ENCODE results near the gene NFIC. TPM values are rescaled to one million over a fixed set of nuclear protein-coding genes. Genes with fewer than 3 reads are reported as not detected.
A peak's percentile ranks its signal among the peaks of the same experiment; 100 is the strongest.
"Not testable (repeated sequence)": the region's sequence is repeated elsewhere in the genome, so short reads cannot be mapped to it uniquely, and the experiment has no call there.

The NFIC gene
- total RNA-seq, 2 donors from 2014 or later = 111 to 196 TPM

GRCh38 chr19:3373971-3374368 is 7.6 kb downstream of the NFIC start:
- TF ChIP-seq CTCF (IDR thresholded peaks at IDR 0.05) = no peak
- H3K27ac ChIP-seq = peak overlapping the region; percentile 98 to 99
- no peak for DNase-seq (ENCODE audit: low spot score)
- peaks cover 0 to 77% of the 10 kb centered on the region in 2 donors for H3K4me1 ChIP-seq
- no peaks in the 10 kb centered on the region for H3K9me3 ChIP-seq
- H3K4me3 ChIP-seq = no peak overlapping the region
- no peaks in the 10 kb centered on the region for H3K27me3 ChIP-seq
- H3K36me3 ChIP-seq = no peaks in the 10 kb centered on the region

GRCh38 chr19:3374369-3375112 is 8.2 kb downstream of the NFIC start:
- Histone ChIP-seq H3K4me3 (peak overlapping the region in 1 of 2 donors; percentile 30), H3K36me3 (no peaks in the 10 kb centered on the region), H3K4me1 (peaks cover 0 to 74% of the 10 kb centered on the region in 2 donors), H3K27me3 (no peaks in the 10 kb centered on the region), H3K27ac (peak overlapping the region; percentile 98 to 99), H3K9me3 (no peaks in the 10 kb centered on the region)
- DNase-seq (ENCODE audit: low spot score) = peak; percentile 80
- TF ChIP-seq CTCF (IDR thresholded peaks at IDR 0.05) = no peak

- peak; percentile 97 for DNase-seq (ENCODE audit: low spot score)
- no peak for TF ChIP-seq CTCF (IDR thresholded peaks at IDR 0.05)
- Histone ChIP-seq H3K4me1 (peaks cover 0 to 67% of the 10 kb centered on the region in 2 donors), H3K36me3 (no peaks in the 10 kb centered on the region), H3K27ac (peak overlapping the region; percentile 98 to 99), H3K4me3 (peak overlapping the region in 1 of 2 donors; percentile 30), H3K9me3 (no peaks in the 10 kb centered on the region), H3K27me3 (no peaks in the 10 kb centered on the region)
Measured at GRCh38 chr19:3375221-3376090, 9.1 kb downstream of the NFIC start.

GRCh38 chr19:3376091-3376455 is 9.7 kb downstream of the NFIC start:
- H3K27me3 ChIP-seq; H3K9me3 ChIP-seq; DNase-seq (ENCODE audit: low spot score); H3K36me3 ChIP-seq: not testable (repeated sequence)
- Histone ChIP-seq H3K27ac (peak overlapping the region; percentile 98 to 99), H3K4me3 (peak overlapping the region in 1 of 2 donors; percentile 30), H3K4me1 (peaks cover 0 to 67% of the 10 kb centered on the region in 2 donors)

- H3K9me3 ChIP-seq = no peaks in the 10 kb centered on the region
- peaks cover 22% of the 10 kb centered on the region for H3K36me3 ChIP-seq
- DNase-seq (ENCODE audit: low spot score) = no peak
- TF ChIP-seq CTCF (IDR thresholded peaks at IDR 0.05) = no peak
- H3K4me3 ChIP-seq = no peak overlapping the region
- peak overlapping the region; percentile 98 to 99 for H3K27ac ChIP-seq
- peaks cover 0 to 72% of the 10 kb centered on the region in 2 donors for H3K4me1 ChIP-seq
- H3K27me3 ChIP-seq = no peaks in the 10 kb centered on the region
Measured at GRCh38 chr19:3378352-3379150, 12.2 kb downstream of the NFIC start.
